Measurements from ENCODE around the gene ADAP1. TPM values are rescaled to one million over a fixed set of nuclear protein-coding genes. Genes with fewer than 3 reads are reported as not detected.

ADAP1 gene
- total and polyA plus RNA-seq, 2 of the 8 experiments (the other 6 are each of a cell fraction or from before 2014, with no cell fraction given), result 5.8 to 6.1 TPM

- no peak overlapping the region for H3K27ac ChIP-seq (ENCODE audit: low read depth, low read length)
- TF ChIP-seq CEBPB (IDR thresholded peaks at IDR 0.05; ENCODE audit: low read depth, low read length) (no peak), SIX5 (IDR thresholded peaks at IDR 0.05; ENCODE audit: low read depth, low read length) (no peak), KDM5A (IDR thresholded peaks at IDR 0.05; ENCODE audit: low read length) (no peak), E2F6 (IDR thresholded peaks at IDR 0.05) (no peak), EZH2 (IDR thresholded peaks at IDR 0.05; ENCODE audit: low read depth, low read length, severe bottlenecking) (no peak), POLR2AphosphoS5 (IDR thresholded peaks at IDR 0.05; ENCODE audit: low read depth, low read length) (no peak), KDM4A (IDR thresholded peaks at IDR 0.05; ENCODE audit: low read depth, low read length, severe bottlenecking) (no peak), TCF12 (IDR thresholded peaks at IDR 0.05; ENCODE audit: low read depth, low read length) (no peak), CBX8 (IDR thresholded peaks at IDR 0.05; ENCODE audit: borderline replicate concordance, low read depth, low read length) (no peak), KDM1A (IDR thresholded peaks at IDR 0.05; ENCODE audit: borderline replicate concordance, low read length) (no peak), SIRT6 (IDR thresholded peaks at IDR 0.05; ENCODE audit: low read length) (no peak), GABPA (IDR thresholded peaks at IDR 0.05; ENCODE audit: borderline replicate concordance, insufficient read depth, low read length) (no peak), TAF7 (optimal IDR thresholded peaks at IDR 0.05; ENCODE audit: borderline replicate concordance, low read depth, low read length) (no peak), SRF (IDR thresholded peaks at IDR 0.05; ENCODE audit: low read depth, low read length) (no peak)
Observed at GRCh38 chr7:976901-977325, 22.4 kb upstream of the ADAP1 start.

More at GRCh38 chr7:976901-977325, 22.4 kb upstream of the ADAP1 start:
- Histone ChIP-seq H2BK120ac (replicated peaks; ENCODE audit: low read depth, low read length) (no peak overlapping the region), H3K14ac (ENCODE audit: insufficient read length) (no peak overlapping the region), H3K4me1 (replicated peaks in 1 of 4; ENCODE audit: control insufficient read depth in 3 of 4, insufficient read depth in 4 of 4, low read length in 3 of 4) (peaks cover 0 to 6% (median 3%) of the 10 kb centered on the region in 4 experiments; a peak in 5 of 7 replicates), H3K9me3 (ENCODE audit: insufficient read depth in 2 of 2, low read depth in 1 of 2, low read length in 1 of 2) (no peaks in the 10 kb centered on the region), H2AK5ac (ENCODE audit: low read depth, low read length) (no peak overlapping the region; the same call in 1 of the 2 replicates), H2BK12ac (ENCODE audit: low read depth, low read length) (no peak overlapping the region), H3K79me1 (ENCODE audit: low read depth, low read length) (peaks cover 5% of the 10 kb centered on the region), H3K23ac (ENCODE audit: insufficient read length) (no peak overlapping the region), H3K36me3 (ENCODE audit: control insufficient read depth in 2 of 4, insufficient read depth in 4 of 4, low read length in 3 of 4) (peaks cover 5 to 14% (median 7%) of the 10 kb centered on the region in 4 experiments; a peak in 6 of 8 replicates), H4K5ac (ENCODE audit: insufficient read length, low read depth, low read length) (no peak overlapping the region), H2AFZ (ENCODE audit: low read length) (no peak overlapping the region), H3K56ac (replicated peaks; ENCODE audit: insufficient read length, low read depth, low read length) (no peak overlapping the region), H2BK20ac (ENCODE audit: low read length) (no peak overlapping the region), H3K79me2 (ENCODE audit: control insufficient read depth in 1 of 2, insufficient read depth in 2 of 2, low read length in 2 of 2) (peaks cover 4 to 18% of the 10 kb centered on the region in 2 experiments; a peak in 3 of 4 replicates), H4K8ac (ENCODE audit: extremely low read depth, insufficient read depth, low read length) (no peak overlapping the region), H3K27me3 (replicated peaks in 1 of 4; ENCODE audit: control insufficient read depth in 3 of 4, extremely low read depth in 1 of 4, insufficient read depth in 3 of 4, low read length in 3 of 4) (no peaks in the 10 kb centered on the region), H3K23me2 (ENCODE audit: low read depth, low read length) (peaks cover 3% of the 10 kb centered on the region; the same call in 1 of the 2 replicates), H3K9ac (replicated peaks in 1 of 4; ENCODE audit: extremely low read depth in 1 of 4, low read depth in 3 of 4, low read length in 3 of 4) (no peak overlapping the region), H2BK15ac (ENCODE audit: low read length) (no peak overlapping the region), H3K4me3 (ENCODE audit: extremely low read depth in 1 of 4, insufficient read depth in 2 of 4, low read depth in 3 of 4, low read length in 4 of 4) (no peak overlapping the region), H3K18ac (ENCODE audit: extremely low read depth, low read length) (no peak overlapping the region), H4K91ac (replicated peaks; ENCODE audit: insufficient read length, low read length) (no peak overlapping the region), H3K4ac (replicated peaks; ENCODE audit: insufficient read length, low read depth, low read length) (peak overlapping the region; percentile 78), H4K20me1 (replicated peaks in 1 of 2; ENCODE audit: control insufficient read depth in 1 of 2, insufficient read depth in 2 of 2, low read length in 2 of 2) (peaks cover 0 to 9% of the 10 kb centered on the region in 2 experiments), H3K4me2 (ENCODE audit: insufficient read depth in 1 of 2, low read depth in 2 of 2, low read length in 2 of 2) (no peak overlapping the region), H2BK5ac (ENCODE audit: low read depth, low read length) (no peak overlapping the region)
- no peak for DNase-seq (ENCODE audit: low read depth in 1 of 2, low spot score in 2 of 2)
- ChIA-PET POLR2A (ENCODE audit: partially characterized antibody) (interaction anchor here (0.9 to 3.2 kb wide), 2 partner anchors 10 kb away, joined by 4 to 10 read pairs; no protein-coding TSS in a partner anchor), CTCF (ENCODE audit: partially characterized antibody) (interaction anchor here (0.8 to 3.9 kb wide), 4 partner anchors 11 to 89 kb away, joined by 3 to 32 read pairs (median 4); no protein-coding TSS in a partner anchor)
- 93% methylated on average over 19 of the region's 19 CpGs; no CpG with 5 or more reads in 1 of the 2 experiments for WGBS, 2 experiments (ENCODE audit: extremely low coverage in 1 of 2, insufficient coverage in 1 of 2, insufficient read length in 1 of 2, insufficient replicate concordance in 2 of 2, low coverage in 1 of 2, low lambda C conversion rate in 2 of 2, missing lambda C conversion rate in 1 of 2)
- no peak for FAIRE-seq
